HG03045 (cell line): ENCODE measurements around the gene WDFY3.
"Not testable (repeated sequence)": the region's sequence is repeated elsewhere in the genome, so short reads cannot be mapped to it uniquely, and the experiment has no call there.

Experiments
- ATAC-seq: cut with Tn5 transposase; IDR thresholded peaks from one replicate; pipeline ENCODE4 v1.9.1; 2021; ENCODE audit warnings: mild to moderate bottlenecking, moderate library complexity; ENCODE audit not compliant: unreplicated experiment

Gene WDFY3

GRCh38 chr4:84683064-84683850 lies 283.2 kb downstream of the WDFY3 start:
- ATAC-seq = no peak

DNA sequence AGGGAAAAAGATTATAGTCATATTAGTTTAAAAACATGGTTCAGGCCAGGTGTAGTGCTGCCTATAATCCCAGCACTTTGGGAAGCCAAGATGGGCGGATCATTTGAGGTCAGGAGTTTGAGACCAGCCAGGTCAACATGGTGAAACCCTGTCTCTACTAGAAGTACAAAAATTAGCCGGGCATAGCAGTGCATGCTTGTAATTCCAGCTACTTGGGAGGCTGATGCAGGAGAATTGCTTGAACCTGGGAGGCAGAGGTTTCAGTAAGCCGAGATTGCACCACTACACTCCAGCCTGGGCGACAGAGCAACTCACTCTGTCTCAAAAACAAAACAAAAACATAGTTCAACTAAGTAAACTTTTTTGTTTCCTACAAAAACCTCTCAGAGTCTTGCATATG lies 283.8 kb downstream of the WDFY3 start:
- not testable (repeated sequence) for ATAC-seq

DNA sequence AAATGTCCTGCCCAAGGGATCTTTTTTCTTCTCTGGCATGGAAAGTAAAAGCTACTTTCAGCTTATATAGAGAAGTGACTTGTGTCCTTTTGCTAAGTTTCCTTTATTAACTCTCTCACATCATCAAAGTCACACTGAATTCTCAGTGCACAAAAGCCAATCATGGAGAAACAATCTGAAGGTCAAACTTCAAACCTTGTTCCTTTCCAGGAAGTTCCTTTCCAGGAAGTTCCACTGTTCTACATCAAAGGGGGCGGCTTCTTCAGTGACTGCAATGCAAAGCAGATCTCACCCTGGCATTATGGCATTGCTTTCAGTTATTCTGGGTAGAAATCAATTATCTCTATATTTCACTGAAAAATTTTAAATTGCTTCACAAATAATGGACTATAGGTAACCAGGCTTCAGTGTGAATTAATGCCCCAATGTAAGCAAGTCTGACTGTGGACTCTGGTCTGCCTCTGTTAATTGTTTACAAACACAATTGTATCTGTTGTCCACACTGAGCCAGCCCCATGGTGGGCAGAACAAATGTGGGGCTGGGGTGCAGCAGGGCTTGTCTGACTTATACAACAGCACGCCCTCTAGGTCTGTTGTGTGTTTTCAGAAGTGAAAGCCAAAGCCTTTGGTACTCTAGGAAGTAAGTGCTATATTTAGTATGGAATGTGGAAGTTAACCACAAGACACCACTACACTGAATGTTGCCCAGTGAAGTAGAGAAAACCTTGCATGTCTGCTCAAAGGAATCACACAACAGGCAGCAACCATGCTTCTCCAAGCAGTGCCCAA lies 284.8 kb downstream of the WDFY3 start:
- ATAC-seq = no peak

DNA sequence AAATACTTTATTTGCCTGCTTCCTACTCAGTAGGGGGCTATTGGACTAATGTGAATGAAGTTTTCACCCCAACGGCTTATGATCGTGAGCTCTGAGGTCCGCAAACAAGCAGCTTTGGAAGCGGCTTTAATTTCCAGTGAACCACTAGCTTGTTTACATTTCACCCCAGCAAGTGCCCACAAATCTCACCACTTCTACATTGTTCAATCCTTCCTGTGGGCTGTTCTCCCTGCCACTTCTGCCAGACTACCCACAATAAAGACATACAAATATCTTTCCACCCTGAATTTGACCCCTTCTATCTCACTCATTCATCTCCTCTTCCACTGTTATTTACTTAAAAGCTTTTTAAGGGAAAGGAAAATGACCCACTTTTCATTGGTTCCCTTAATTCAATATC lies 285.5 kb downstream of the WDFY3 start:
- ATAC-seq = no peak

- no peak for ATAC-seq
Measured at GRCh38 chr4:84678976-84679744, 287.3 kb downstream of the WDFY3 start.

DNA sequence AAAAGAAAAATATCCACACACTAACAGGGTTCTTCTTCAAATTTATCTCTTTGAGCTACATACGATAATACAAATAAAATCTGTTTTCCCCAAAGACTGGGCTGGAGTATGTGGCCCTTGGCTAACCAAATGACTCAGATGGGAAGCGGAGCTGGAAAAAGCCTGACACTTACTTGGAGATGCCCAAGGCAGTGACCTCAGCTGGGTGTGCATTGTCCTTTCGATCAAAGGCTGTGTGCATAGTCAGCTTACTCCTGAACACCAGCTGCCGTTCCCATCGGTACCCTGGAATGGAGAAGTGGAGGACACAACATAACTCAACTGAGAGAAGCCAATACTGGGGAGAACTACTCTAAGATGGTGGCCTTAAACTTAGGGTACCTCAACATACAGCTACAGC lies 288.5 kb downstream of the WDFY3 start:
- ATAC-seq = no peak

GRCh38 chr4:84677093-84677492 lies 289.4 kb downstream of the WDFY3 start:
- ATAC-seq = no peak

- ATAC-seq = no peak
Measured at GRCh38 chr4:84673475-84674240, 292.8 kb downstream of the WDFY3 start.

DNA sequence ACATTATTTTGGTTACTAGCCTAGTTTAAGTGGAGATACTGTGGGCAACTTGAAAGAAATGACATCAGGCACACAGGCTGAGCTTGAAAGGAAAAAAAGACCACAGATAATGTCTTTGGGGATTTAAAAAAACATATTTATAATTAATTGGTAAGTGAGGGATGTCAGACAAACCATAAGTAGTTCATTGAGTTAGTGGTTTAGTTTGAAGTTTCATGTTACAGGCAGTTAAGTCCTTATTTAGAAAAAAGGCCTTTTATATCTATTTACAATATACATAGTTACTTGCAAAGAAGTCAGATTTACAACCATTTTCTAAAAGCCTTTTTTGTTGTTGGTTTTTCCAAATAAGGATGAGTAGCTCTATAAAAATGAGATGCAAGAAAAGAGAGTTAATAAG lies 294.3 kb downstream of the WDFY3 start:
- ATAC-seq = no peak

GRCh38 chr4:84669201-84669600 lies 297.3 kb downstream of the WDFY3 start:
- no peak for ATAC-seq

DNA sequence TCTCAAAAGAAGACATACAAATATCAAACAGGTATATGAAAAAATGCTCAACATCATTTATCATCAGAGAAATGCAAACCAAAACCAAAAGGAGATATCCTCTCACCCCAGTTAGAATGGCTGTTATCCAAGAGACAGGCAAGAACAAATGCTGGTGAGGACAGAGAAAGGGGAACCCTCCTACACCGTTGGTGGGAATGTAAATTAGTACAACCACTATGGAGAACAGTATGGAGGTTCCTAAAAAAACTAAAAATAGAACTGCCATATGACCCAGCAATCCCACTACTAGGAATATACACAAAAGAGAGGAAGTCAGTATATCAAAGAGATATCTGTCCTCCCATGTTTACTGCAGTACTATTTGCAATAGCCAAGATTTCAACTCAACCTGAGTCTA lies 300.1 kb downstream of the WDFY3 start:
- no peak for ATAC-seq

DNA sequence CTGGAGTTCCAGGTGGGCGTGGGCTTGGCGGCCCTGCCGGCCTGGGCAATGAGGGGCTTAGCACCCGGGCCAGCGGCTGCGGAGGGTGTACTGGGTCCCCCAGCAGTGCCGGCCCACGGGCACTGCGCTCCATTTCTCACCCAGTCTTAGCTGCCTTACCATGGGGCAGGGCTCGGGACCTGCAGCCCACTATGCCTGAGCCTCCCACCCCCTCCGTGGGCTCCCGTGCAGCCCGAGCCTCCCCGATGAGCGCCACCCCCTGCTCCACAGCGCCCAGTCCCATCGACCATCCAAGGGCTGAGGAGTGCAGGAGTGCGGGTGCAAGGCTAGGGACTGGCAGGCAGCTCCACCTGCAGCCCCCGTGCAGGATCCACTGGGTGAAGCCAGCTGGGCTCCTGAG lies 301.7 kb downstream of the WDFY3 start:
- ATAC-seq = not testable (repeated sequence)

- ATAC-seq = no peak
Measured at GRCh38 chr4:84661191-84661939, 305.1 kb downstream of the WDFY3 start.

DNA sequence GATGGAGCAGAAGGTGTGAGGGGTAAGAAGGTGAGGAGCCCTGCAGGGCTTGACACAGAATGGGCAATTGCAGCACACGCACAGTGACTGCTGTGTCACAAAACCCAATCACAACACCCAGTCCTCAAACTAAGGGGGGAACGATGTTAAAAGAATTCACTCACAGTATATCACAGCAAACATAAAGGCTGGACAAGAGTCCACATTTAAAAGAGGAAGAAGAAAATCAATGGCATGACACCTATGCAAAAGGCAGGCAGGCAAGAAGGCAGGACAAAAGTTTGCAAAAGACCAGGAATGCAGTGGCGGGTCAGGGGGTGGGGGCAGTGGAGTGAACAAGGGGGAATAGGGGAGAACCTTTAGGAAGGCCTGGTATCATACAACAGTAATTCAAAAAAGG lies 305.9 kb downstream of the WDFY3 start:
- no peak for ATAC-seq

DNA sequence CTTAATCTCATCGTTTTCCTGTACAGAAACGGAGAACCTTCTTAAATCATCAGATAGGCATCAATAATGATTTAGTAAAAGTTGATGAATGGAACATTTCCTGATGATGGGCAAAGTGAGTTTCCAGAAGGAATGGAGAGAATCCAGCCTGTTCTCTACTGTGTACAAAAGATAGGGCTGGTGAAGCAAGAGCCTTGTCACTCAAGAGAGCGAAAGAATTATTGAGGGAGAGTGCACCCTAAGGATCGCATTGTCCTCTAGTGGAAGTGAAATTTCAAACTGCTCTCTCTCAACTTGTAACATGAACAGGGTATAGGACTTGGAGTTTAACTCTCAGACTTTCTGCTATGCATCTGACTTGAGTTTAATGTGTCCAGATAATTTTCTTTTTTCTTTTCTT lies 314.0 kb downstream of the WDFY3 start:
- ATAC-seq = no peak

GRCh38 chr4:84651499-84651898 lies 315.0 kb downstream of the WDFY3 start:
- ATAC-seq = no peak

DNA sequence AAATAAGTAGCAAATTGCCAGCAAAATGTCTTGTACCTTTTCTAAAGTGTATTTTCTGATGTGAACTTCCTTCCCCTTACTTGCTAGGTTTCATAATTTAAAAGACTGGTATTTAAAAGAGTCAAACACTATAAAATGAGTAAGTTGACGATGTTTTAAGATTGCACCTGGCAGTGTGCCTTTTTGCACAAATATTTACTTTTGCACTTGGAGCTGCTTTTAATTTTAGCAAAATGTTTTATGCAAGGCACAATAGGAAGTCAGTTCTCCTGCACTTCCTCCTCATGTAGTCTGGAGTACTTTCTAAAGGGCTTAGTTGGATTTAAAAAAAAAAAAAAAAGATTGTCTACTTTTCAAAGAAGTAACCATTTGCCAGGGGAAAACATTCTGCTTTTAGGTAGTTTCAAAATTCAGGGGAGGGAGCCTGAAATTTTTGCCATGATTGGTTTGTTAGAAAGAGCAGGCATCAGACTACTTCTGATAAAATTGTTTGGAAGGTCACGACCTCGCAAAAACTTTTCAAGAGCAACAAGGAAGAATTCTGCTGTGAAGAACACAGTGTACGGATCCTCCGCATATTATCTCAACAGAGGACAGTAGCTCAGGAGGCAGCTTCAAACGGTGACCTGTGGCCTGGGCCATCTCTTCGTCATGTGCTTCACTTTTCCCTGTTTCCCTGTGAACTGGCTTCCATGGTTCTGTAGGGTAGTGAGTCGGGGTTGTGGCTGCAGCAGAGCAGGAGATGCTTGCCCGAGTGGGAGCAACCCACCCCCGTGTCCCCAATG lies 317.4 kb downstream of the WDFY3 start:
- ATAC-seq = no peak

DNA sequence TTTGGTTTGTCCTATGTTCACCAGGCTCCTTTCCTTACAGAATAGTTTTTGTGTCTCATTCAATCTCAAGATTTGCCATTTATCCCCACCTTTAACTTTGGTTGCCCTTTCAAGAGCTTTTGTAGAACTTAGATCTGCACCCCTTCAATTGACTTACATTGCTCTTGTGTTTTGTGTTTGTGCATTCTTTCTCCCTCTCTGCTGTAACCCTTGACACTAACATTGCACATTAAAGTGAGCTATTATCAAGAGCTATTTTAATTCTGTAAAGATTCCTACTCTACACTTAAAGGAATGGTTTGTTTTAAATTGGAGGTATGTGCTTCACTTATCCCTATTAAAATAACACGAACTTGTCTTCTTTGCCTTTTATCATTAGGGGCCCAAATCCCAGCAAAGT lies 318.3 kb downstream of the WDFY3 start:
- no peak for ATAC-seq

DNA sequence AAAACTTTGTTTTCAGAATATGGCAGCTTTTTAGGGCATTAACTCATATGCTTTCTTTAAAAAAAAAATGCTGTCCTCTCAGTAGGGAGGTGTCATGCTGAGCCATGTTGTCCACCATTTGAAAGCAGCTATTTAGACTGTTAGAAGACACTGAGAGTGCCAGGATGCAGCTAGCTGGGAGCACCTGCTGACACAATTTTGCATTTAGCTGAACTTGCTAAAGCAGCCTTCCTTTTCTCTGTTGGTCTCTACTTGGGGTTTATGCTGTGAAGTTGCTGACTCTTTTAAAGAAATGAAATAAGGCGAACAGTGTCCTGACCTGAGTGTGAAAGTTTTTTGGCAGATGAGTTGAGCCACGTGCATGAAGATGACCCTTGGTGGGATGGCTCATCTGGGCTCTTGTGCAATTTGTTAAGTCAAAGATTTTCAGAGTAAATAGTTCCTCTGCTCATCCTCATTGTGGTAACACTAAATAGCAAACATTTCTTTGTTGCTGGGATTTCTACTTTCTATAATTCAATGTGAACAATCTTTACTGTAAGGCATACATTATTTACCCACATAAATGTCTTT lies 319.1 kb downstream of the WDFY3 start:
- ATAC-seq = no peak
